Caco-2 (cell line): ENCODE data around the gene LIN37. TPM values are rescaled to one million over a fixed set of nuclear protein-coding genes. Genes with fewer than 3 reads are reported as not detected.

ENCODE experiments used
- BruUV-seq: library from RNA; stranded (reverse); fragments of 400-500 nt; replicated peaks from 2 replicates; lab custom pipeline; 2021; lab: Mats Ljungman, UMichigan
- CTCF ChIA-PET: fragments of 300-600 bp; sonication (Branson Sonifier 250); formaldehyde crosslinking; loops from one replicate; lab custom pipeline; 2022; ENCODE audit warnings: antibody characterized with exemption; lab: Charles Lee
- POLR2A ChIA-PET: fragments of 300-600 bp; sonication (Branson Sonifier 250); formaldehyde crosslinking; loops from one replicate; lab custom pipeline; 2022; ENCODE audit warnings: antibody characterized with exemption; lab: Charles Lee
- DNase-seq, 2 experiments: peaks; one replicate each; pipeline versions ENCODE4 v3.0.0 to v3.0.0-alpha.2; 2020 to 2022
- H3K27me3 ChIP-seq: replicated peaks from 2 replicates; pipeline ENCODE4 v1.6.0; 2011; ENCODE audit warnings: low read length; ENCODE audit not compliant: control insufficient read depth, insufficient read depth
- H3K36me3 ChIP-seq: 2 replicates; pipeline ENCODE4 v1.5.1; 2011; ENCODE audit warnings: low read length; ENCODE audit not compliant: control insufficient read depth, insufficient read depth
- H3K4me1 ChIP-seq: fragments of 250-450 bp; sonication (Bioruptor Pico); 2 replicates; pipeline ENCODE4 v1.5.1; 2020; ENCODE audit warnings: mild to moderate bottlenecking
- H3K4me3 ChIP-seq: 2 replicates; pipeline ENCODE4 v1.5.1; 2011; ENCODE audit warnings: low read depth, mild to moderate bottlenecking, control low read depth, low read length
- H3K9me3 ChIP-seq: fragments of 250-450 bp; sonication (Bioruptor Pico); 2 replicates; pipeline ENCODE4 v1.5.1; 2020; ENCODE audit warnings: mild to moderate bottlenecking, moderate library complexity
- H3K27ac Mint-ChIP-seq: one replicate; pipeline ENCODE4 v1.8.0; 2022; ENCODE audit warnings: mixed read lengths; ENCODE audit not compliant: unreplicated experiment
- H3K27me3 Mint-ChIP-seq: one replicate; pipeline ENCODE4 v1.8.0; 2022; ENCODE audit warnings: mixed read lengths; ENCODE audit not compliant: insufficient read depth, unreplicated experiment
- H3K36me3 Mint-ChIP-seq: one replicate; pipeline ENCODE4 v1.8.0; 2022; ENCODE audit warnings: mild to moderate bottlenecking, mixed read lengths; ENCODE audit not compliant: insufficient read depth, unreplicated experiment
- H3K4me1 Mint-ChIP-seq: one replicate; pipeline ENCODE4 v1.8.0; 2022; ENCODE audit warnings: low read depth, mixed read lengths; ENCODE audit not compliant: unreplicated experiment
- H3K4me3 Mint-ChIP-seq: one replicate; pipeline ENCODE4 v1.8.0; 2022; ENCODE audit warnings: mild to moderate bottlenecking, moderate library complexity, mixed read lengths; ENCODE audit not compliant: unreplicated experiment
- H3K9me3 Mint-ChIP-seq: one replicate; pipeline ENCODE4 v1.8.0; 2022; ENCODE audit warnings: mixed read lengths; ENCODE audit not compliant: unreplicated experiment
- CTCF ChIP-seq, 2 experiments: fragments of 200-600 bp in 1 of 2; IDR thresholded peaks; 1 replicate in 1 of 2; 2 replicates in 1 of 2; pipeline versions ENCODE4 v1.5.1 to v1.8.0; 2011 to 2022; ENCODE audit warnings: antibody characterized with exemption in 1 of 2, control low read depth in 1 of 2, inconsistent platforms in 1 of 2, low read depth in 1 of 2, low read length in 1 of 2, mild to moderate bottlenecking in 1 of 2, moderate library complexity in 1 of 2; ENCODE audit not compliant: insufficient read depth in 1 of 2, severe bottlenecking in 1 of 2, unreplicated experiment in 1 of 2
- intact Hi-C: fragments of 100-400 bp; cut with micrococcal nuclease; formaldehyde crosslinking; loops from one replicate; pipeline ENCODE4 v1.10.0; 2022; ENCODE audit not compliant: unreplicated experiment
- total RNA-seq: library from RNA; stranded (reverse); gene quantifications from 2 replicates; pipeline ENCODE4 v1.2.3, GENCODE V29; 2022

The LIN37 gene
- total RNA-seq, 1 experiment from 2014 or later: 10.2 TPM

GRCh38 chr19:35721374-35721773 is 27.0 kb upstream of the LIN37 start:
- no peaks in the 10 kb centered on the region for H3K4me1 ChIP-seq
- DNase-seq: no peak
- H3K9me3 ChIP-seq: no peaks in the 10 kb centered on the region
- intact Hi-C loops: no loop called here
- BruUV-seq: no TSS peak
- H3K27me3 Mint-ChIP-seq: no peaks in the 10 kb centered on the region
- peaks cover 7% of the 10 kb centered on the region for H3K4me1 Mint-ChIP-seq
- H3K27ac Mint-ChIP-seq: no peak overlapping the region
- TF ChIP-seq CTCF (IDR thresholded peaks at IDR 0.05; ENCODE audit: insufficient read depth in 1 of 2, low read depth in 1 of 2, low read length in 1 of 2, severe bottlenecking in 1 of 2, unreplicated experiment in 1 of 2): no peak
- no peak overlapping the region for H3K4me3 Mint-ChIP-seq
- no peak overlapping the region for H3K4me3 ChIP-seq
- H3K36me3 Mint-ChIP-seq: peaks cover 67% of the 10 kb centered on the region
- H3K36me3 ChIP-seq: peaks cover 4% of the 10 kb centered on the region
- no peaks in the 10 kb centered on the region for H3K27me3 ChIP-seq
- ChIA-PET POLR2A (no interaction called here), CTCF (no interaction called here)
- H3K9me3 Mint-ChIP-seq: no peaks in the 10 kb centered on the region

GRCh38 chr19:35722461-35722860 is 25.9 kb upstream of the LIN37 start:
- intact Hi-C loops: no loop called here
- Mint-ChIP-seq H3K27ac (peak overlapping the region; percentile 55), H3K4me3 (no peak overlapping the region)

GRCh38 chr19:35722897-35723296 is 25.5 kb upstream of the LIN37 start:
- no peak for TF ChIP-seq CTCF (IDR thresholded peaks at IDR 0.05; ENCODE audit: insufficient read depth in 1 of 2, low read depth in 1 of 2, low read length in 1 of 2, severe bottlenecking in 1 of 2, unreplicated experiment in 1 of 2)
- no peak overlapping the region for H3K4me3 ChIP-seq
- CTCF ChIA-PET: no interaction called here
- intact Hi-C loops: no loop called here
- no peaks in the 10 kb centered on the region for H3K27me3 Mint-ChIP-seq
- BruUV-seq: no TSS peak
- no peak for DNase-seq
- peaks cover 7% of the 10 kb centered on the region for H3K4me1 Mint-ChIP-seq
- peaks cover 78% of the 10 kb centered on the region for H3K36me3 Mint-ChIP-seq
- no peak overlapping the region for H3K4me3 Mint-ChIP-seq
- no peaks in the 10 kb centered on the region for H3K9me3 ChIP-seq
- H3K27me3 ChIP-seq: no peaks in the 10 kb centered on the region
- H3K9me3 Mint-ChIP-seq: no peaks in the 10 kb centered on the region
- no peaks in the 10 kb centered on the region for H3K4me1 ChIP-seq
- peaks cover 5% of the 10 kb centered on the region for H3K36me3 ChIP-seq
- POLR2A ChIA-PET: interaction anchor here (0.7 kb wide), 1 partner anchor 18 kb away, joined by 4 read pairs; no protein-coding TSS in a partner anchor
- H3K27ac Mint-ChIP-seq: peak overlapping the region; percentile 55

More at GRCh38 chr19:35722461-35722860, 25.9 kb upstream of the LIN37 start:
- ChIA-PET CTCF (no interaction called here), POLR2A (no interaction called here)
- H3K36me3 ChIP-seq: peaks cover 4% of the 10 kb centered on the region
- H3K9me3 ChIP-seq: no peaks in the 10 kb centered on the region
- no peak overlapping the region for H3K4me3 ChIP-seq
- peaks cover 74% of the 10 kb centered on the region for H3K36me3 Mint-ChIP-seq
- no peaks in the 10 kb centered on the region for H3K27me3 Mint-ChIP-seq
- DNase-seq: no peak
- H3K27me3 ChIP-seq: no peaks in the 10 kb centered on the region
- H3K4me1 ChIP-seq: no peaks in the 10 kb centered on the region
- peaks cover 7% of the 10 kb centered on the region for H3K4me1 Mint-ChIP-seq
- TSS peak; percentile 0 for BruUV-seq
- no peak for TF ChIP-seq CTCF (IDR thresholded peaks at IDR 0.05; ENCODE audit: insufficient read depth in 1 of 2, low read depth in 1 of 2, low read length in 1 of 2, severe bottlenecking in 1 of 2, unreplicated experiment in 1 of 2)
- no peaks in the 10 kb centered on the region for H3K9me3 Mint-ChIP-seq
